Measurements from ENCODE around the gene RPS2.

RPS2 gene

DNA sequence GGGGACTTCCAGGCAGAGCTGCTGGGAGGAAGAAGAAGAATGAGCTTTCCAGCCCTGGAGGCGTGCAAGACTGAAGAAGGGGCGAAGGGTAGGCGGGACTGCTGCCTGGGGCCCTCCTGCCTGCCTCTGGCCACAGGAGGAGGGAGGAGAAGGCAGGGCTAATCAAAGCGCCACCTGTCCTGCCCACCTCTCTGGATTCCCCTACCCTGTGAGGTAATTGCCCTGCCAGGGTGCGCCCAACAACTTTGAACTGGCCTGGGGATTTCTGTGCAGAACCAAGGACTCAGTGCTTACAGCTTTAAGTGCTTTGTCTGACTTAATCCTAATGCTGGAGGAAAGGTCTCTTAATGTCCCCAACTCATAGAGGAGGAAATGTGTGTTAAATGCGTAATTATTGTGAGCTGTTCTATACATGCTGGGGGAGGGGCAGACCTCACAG, 16.8 kb upstream of the RPS2 start, which contains the start of gene NOXO1:
TSS of gene NOXO1 (minus strand) at position 72 of the 439 bp plus-strand sequence. CDS start 290 bp downstream, outside the sequence.
- no peak for DNase-seq (ENCODE audit: low read depth in 2 of 2)

GRCh38 chr16:1980770-1981087, 16.1 kb upstream of the RPS2 start:
- DNase-seq (ENCODE audit: low read depth in 2 of 2) = no peak

DNA sequence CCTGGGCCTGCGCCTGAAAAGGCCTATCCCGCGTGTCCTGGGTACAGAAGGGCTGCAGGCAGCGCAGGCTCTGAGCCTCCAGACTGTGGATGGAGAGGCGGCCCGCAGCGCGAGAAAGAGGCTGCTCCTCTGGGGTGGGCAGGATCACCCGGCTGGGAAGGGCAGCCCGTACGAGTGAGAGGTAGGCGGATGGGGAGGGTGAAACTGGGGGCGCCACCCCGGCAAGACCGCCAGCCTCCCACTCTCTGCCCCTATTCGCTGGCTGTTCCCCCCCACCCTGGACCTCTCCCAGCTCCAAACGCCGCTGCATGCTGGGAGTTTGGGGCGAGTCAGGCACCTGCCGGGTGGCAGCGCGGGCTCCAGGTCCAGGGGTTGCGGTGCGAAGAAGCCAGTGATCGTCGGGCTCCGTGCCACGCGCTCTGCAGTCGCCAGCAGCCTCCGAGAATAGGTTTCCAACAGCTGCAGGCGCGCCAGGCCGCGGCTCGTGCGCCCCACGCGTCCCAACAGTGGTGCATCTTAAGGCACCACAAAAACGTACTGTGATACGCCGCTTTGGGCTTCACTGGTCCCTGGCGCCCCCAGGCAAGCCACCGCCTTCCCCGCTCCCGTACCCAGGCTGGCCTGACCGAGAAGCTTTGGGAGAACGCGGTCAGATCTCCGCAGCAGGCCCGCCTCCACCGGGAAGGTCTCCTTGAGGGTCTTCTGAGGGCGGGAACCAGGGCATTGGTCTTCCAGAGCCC, 15.6 kb upstream of the RPS2 start:
- no peak for DNase-seq (ENCODE audit: low read depth in 2 of 2)

DNA sequence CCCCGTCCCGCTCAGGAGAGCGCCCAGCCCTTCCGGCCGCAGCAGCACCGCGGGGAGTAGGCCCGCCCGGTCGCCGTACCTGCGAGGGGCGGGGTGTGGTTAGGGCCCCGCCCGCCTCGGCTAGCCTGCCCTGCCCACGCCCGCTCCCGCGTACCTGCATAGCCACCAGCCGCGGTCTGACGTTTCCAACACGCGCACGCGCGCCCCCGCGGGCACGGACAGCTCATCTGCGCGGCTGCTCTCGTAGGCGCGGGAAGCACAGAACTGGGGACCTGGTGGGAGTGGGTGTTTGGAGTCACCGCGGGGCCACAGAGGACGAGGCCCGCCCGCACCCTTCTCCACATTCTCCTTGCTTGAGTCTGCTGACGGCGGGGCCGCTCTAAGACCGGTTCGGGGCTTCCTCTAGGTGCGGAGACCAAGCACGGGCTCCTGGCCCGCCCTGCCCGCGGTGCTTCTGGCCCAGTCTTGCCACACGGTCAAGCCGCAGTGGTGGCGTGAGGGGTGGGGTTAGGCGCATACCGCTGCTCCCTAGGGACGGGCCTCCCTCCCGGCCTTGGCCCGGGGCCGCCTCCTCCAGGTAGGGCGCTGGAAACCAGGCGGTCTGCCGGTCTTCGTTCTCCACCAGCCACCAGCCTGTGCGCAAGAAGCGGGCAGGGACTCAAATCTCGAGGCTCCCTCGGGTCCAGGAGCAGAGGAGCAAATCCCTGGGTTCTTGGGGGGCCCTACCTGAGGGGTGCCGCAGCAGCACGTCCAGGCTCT, 14.8 kb upstream of the RPS2 start:
- no peak for DNase-seq (ENCODE audit: low read depth in 2 of 2)

DNA sequence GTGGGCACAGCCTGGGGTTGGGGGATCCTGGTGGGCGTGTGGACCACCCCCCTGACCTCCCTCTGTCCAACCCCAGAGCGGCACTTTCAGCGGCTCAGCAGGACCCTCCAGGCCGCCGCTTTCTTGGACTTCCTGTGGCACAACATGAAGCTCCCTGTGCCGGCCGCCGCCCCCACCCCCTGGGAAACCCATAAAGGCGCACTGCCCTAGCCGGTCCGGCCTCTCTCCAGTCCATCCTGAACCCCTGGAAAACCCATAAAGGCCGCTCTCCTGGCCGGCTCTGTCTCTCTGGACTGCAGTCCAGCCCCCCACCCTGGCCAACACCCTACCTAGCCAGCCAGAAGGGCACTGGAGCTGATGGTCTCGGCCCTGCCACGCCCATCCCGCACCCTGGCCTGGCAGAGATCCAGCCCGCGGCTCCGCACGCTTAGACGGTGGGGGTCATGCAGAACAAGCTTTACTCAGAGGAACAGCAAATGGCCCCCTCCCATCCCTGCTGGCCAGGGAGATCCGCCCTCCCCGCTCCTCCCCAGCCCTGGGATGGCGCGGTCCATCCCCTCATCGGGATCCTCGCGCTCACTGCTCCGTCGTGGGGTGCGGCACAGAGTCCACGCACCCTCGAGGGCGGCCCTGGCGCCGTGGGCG, 14.0 kb upstream of the RPS2 start:
- no peak for DNase-seq (ENCODE audit: low read depth in 2 of 2)

- DNase-seq (ENCODE audit: low read depth in 2 of 2) = no peak
Observed at GRCh38 chr16:1977875-1978268, 13.2 kb upstream of the RPS2 start.

DNA sequence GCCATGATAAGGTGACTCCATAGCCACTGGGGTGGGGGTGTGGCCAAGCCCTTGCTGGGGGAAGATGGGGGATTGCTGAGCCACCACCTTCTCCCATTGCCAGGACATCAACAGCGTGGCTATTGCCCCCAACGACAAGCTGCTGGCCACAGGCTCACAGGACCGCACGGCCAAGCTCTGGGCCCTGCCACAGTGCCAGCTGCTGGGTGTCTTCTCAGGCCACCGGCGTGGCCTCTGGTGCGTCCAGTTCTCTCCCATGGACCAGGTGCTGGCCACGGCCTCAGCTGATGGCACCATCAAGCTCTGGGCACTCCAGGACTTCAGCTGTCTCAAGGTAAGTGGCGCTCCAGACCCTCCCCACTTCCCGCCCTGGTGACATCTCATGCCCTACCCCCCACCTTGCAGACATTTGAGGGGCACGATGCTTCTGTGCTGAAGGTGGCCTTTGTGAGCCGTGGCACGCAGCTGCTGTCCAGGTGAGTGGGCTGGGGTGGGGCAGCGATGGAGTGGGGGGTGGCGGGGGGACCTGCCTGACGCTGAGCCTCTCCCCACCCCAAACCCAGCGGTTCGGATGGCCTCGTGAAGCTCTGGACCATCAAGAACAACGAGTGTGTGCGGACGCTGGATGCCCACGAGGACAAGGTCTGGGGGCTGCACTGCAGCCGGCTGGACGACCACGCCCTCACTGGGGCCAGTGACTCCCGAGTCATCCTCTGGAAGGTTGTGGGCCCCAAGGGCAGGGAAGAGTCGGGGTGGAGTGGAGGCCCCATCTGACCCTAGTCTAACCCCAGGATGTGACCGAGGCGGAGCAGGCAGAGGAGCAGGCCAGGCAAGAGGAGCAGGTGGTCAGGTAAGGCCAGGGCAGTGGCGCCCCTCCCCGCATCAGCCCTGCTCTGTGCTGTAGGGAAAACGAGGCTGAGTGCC, 12.6 kb upstream of the RPS2 start:
- DNase-seq (ENCODE audit: low read depth in 2 of 2) = no peak

GRCh38 chr16:1976216-1976520, 11.5 kb upstream of the RPS2 start:
- no peak for DNase-seq (ENCODE audit: low read depth in 2 of 2)

GRCh38 chr16:1975432-1976215, 11.0 kb upstream of the RPS2 start:
- DNase-seq (ENCODE audit: low read depth in 2 of 2) = no peak

DNA sequence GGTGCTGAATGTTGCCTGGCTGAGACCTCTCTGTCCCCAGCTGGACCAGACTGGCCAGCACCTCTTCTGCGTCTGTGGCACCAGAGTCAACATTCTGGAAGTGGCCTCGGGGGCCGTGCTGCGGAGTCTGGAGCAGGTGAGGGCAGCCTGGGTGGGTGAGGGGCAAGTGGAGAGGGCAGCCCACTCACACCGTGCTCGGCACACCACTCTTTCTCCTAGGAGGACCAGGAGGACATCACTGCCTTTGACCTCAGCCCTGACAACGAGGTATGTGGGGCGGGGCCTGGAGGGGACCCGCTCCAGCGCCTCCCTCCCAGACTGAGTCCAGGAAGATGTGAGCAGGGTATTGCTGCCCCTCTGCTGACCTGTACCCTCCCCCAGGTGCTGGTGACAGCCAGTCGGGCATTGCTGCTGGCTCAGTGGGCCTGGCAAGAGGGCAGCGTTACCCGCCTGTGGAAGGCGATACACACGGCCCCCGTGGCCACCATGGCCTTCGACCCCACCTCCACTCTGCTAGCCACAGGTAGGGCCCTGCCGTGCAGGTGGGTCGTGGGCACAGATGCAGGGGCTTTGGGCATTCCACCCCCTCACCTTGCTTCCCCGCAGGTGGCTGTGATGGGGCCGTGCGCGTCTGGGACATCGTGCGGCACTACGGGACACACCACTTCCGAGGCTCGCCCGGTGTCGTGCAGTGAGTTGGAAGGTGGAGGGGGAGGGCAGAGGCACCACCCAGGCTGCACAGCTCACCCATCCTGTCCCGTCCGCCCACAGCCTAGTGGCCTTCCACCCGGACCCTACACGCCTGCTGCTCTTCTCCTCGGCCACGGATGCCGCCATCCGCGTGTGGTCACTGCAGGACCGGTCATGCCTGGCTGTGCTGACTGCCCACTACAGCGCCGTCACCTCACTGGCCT, 9.8 kb upstream of the RPS2 start:
- no peak for DNase-seq (ENCODE audit: low read depth in 2 of 2)

DNA sequence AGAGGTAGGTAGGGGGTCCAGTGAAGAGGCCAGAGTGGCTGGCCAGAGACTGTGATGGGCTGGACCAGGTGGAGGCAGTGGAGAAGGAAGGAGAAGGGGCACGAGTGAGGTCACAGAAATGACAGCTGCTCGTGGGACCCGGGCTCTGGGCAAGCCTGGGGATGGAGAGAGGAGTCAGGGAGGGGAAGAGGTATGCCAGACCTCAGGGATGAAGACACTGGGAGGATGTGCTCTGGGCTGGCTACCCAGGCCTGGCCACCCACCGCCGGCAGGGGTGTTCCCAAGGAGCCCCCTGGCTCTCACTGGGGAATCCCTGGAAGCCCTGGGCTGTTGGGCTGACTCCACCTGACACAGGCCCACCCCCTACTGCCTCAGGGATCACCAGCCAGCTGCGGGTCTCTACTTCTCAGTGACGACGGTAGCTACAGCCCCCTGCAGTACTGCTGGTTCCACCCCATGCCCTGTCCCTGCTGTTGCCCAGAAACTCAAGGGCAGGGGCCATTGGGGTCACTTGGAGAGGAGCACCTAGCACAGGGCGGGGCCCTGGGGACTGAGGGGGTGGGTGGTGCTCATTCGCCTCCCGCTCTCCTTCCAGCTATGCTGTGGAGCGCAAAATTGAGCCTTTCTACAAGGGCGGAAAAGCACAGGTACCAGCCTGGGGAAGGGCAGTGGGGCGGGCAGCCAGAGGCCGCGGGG, 9.0 kb upstream of the RPS2 start:
- no peak for DNase-seq (ENCODE audit: low read depth in 2 of 2)

GRCh38 chr16:1972490-1972877, 7.9 kb upstream of the RPS2 start:
- no peak for DNase-seq (ENCODE audit: low read depth in 2 of 2)

GRCh38 chr16:1971796-1972489, 7.3 kb upstream of the RPS2 start, which contains the start of gene TBL3:
TSS of gene TBL3 (plus strand) at chr16:1972053. CDS start at chr16:1972165, 112 bp downstream.
- DNase-seq (ENCODE audit: low read depth in 2 of 2) = peak; percentile 91 to 92

DNA sequence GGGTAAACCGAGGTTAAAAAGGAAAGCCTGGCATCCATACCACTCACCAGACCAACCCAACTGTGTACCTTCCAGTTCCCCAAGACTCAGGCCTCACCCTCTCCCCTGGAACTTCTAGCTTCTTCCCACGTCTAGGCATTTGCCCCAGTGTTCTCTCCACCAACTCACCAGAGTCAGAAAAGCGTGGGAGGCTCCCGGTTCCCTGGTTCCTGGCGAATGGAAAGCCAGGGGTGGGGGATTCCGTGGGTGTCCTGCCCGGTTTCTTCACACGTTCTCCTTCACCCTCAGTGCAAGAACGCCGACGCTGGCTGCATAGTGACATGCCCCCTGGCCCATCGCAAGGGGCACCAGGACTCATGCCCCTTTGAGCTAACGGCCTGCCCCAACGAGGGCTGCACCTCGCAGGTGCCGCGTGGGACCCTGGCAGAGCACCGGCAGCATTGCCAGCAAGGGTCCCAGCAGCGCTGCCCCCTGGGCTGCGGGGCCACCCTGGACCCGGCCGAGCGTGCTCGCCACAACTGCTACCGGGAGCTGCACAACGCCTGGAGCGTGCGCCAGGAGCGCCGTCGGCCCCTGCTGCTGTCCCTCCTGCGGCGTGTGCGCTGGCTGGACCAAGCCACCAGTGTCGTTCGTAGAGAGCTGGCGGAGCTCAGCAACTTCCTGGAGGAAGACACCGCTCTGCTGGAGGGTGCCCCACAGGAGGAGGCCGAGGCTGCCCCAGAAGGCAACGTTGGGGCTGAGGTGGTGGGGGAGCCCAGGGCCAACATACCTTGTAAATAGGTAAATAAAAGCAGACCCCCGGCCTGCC, 3.7 kb upstream of the RPS2 start:
- DNase-seq (ENCODE audit: low read depth in 2 of 2) = no peak

DNA sequence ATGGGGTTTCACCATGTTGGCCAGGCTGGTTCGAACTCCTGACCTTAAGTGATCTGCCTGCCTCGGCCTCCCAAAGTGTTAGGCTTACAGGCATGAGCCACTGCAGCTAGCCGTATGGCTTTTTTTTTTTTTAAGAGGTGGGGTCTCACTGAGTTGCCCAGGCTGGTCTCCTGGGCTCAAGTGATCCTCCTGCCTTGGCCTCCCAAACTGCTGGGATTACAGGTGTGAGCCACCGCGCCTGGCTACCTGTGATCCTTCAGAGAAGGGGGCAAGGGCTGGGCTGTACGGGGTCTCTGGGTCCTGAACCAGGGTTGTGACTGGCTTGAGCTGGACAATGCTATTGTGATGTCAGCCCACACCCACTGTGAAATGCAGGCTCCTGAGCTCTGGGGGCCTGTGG, 1.8 kb upstream of the RPS2 start, which contains the start of gene RNF151:
TSS of gene RNF151 (plus strand) at position 397 of the 400 bp plus-strand sequence. CDS start 26 bp downstream, outside the sequence.
- no peak for DNase-seq (ENCODE audit: low read depth in 2 of 2)

GRCh38 chr16:1965396-1966001, 873 bp upstream of the RPS2 start:
- DNase-seq (ENCODE audit: low read depth in 2 of 2) = no peak

- DNase-seq (ENCODE audit: low read depth in 2 of 2) = no peak
Observed at GRCh38 chr16:1963806-1964505, 670 bp downstream of the RPS2 start.
